T-helper 2 cell treated with Interferon-gamma antibody and Interleukin-4, amounts not matched to agents 100 ng/mL and 5 ng/mL, for 36 hours (primary cell): ENCODE results near the gene SEPTIN5. TPM values are rescaled to one million over a fixed set of nuclear protein-coding genes. Genes with fewer than 3 reads are reported as not detected.

Source experiments
- intact Hi-C: fragments of 100-400 bp; cut with micrococcal nuclease; formaldehyde crosslinking; loops from one replicate; pipeline ENCODE4 v1.15.1; 2023
- total RNA-seq: library from RNA; stranded (reverse); gene quantifications from 2 replicates; pipeline ENCODE4 v1.2.3, GENCODE V29; 2022

The SEPTIN5 gene
- total RNA-seq, 1 donor from 2014 or later, result not detected

DNA sequence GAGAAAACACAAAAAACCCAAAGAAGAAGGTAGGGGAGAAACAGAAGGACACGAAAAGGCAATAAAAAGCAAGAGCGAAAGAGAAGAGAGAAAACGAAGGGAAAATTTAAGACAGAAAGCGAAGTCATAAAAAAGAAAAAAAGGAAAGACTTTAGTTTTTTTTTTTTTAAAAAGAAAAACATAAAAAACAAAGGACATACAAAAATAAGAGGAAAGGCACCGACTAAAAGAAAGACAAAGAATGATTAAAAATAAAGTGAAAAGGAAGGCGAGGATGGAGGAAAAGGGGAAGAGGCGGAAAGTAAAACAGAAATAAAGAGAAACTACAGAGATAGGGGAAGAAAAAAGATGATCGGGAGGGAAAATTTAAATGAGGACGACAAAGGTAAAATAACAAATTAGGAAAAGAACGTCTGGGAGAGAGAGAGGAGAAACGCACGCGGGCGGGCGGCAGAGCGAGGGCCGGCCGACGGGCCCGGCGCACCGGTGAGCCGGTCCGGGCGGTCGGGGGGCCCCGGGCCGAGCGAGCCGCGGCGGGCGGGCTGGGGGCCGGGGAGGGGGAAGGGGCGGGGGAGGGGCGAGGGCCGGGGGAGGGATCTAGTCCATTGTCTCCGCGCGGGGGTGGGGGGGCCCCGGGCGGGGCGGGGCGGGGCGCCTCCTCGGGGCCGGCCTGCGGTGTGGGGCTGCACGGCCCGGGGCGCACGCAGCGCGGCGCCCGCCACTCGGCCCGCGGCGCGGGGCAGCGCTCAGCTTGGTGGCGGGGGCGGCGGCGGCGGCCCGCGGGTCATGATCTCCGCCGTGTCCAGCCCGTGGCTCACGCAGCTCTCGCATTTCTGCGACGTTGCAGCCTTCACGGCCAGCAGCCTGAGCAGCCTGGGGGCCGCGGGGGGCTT lies 46.0 kb downstream of the SEPTIN5 start, which contains the start of gene TBX1:
Gene TBX1, plus strand, starts transcription at position 721 of the 893 bp plus-strand sequence. Its CDS starts 66 bp downstream, at position 787.
- intact Hi-C loops, result no loop called here

DNA sequence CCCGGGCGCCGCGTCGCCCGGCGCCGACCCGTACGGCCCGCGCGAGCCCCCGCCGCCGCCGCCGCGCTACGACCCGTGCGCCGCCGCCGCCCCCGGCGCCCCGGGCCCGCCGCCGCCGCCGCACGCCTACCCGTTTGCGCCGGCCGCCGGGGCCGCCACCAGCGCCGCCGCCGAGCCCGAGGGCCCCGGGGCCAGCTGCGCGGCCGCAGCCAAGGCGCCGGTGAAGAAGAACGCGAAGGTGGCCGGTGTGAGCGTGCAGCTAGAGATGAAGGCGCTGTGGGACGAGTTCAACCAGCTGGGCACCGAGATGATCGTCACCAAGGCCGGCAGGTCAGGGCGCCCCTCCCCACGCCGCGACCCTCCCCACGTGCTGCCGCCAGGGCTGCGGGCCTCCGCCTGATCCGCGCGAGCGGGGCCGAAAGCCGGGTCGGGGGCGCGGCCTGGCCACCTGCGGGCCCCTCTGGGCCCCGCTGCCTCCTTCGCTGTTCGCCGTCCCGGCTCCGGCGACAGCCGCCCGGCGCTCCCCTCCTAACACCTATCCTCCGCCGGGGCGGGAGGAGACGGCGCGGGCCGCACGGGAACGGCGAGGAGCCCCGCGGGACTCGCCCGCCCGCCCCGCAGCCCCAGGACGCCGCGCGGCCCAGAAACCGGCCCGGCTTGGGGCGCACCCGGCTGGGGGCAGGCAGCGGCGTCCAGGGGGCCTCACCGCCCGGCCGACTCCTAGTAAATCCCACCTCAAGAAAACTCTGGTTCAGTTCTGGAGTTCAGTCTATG lies 46.8 kb downstream of the SEPTIN5 start:
- intact Hi-C loops, result no loop called here

DNA sequence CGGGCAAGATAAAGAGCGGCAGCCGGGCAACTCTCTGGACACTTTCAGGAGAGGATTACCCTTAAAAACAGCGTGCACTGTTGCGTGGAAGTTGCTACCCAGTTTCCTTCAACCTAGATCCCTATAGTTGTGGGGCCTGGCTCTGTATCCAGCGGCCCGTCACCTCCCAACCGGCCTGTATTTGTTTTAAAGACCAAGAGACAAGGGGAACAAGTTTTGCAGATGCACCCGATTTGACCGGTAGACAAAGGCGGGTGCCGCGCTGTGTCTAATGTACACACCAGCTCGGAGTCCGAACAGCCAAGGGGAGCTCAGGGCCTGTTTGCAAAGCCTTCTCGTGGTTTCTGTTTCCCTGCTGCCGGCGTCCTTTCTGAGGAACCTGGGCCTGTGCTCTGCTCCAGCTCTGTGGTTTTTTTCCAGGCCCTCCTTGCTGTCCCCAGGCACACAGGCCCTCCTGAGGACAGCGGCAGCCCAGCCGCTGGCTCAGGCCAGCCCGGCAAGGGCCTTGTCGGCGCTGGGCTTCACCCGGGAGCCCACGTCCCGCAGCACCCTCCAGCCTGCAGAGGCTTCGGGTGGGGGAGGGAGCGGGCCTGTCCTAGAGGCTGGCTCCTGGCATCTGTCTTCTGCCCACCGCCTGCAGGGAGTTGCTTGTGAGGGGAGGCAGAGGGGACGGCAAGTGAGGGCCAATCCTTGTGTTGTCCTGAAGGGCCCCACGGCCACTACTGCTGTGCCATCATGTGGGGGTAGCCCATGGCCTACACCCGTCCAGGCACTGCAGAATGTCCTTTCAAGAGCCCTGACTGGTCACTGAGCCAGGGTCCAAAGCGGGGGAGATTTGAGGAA lies 47.6 kb downstream of the SEPTIN5 start:
- intact Hi-C loops, result no loop called here

DNA sequence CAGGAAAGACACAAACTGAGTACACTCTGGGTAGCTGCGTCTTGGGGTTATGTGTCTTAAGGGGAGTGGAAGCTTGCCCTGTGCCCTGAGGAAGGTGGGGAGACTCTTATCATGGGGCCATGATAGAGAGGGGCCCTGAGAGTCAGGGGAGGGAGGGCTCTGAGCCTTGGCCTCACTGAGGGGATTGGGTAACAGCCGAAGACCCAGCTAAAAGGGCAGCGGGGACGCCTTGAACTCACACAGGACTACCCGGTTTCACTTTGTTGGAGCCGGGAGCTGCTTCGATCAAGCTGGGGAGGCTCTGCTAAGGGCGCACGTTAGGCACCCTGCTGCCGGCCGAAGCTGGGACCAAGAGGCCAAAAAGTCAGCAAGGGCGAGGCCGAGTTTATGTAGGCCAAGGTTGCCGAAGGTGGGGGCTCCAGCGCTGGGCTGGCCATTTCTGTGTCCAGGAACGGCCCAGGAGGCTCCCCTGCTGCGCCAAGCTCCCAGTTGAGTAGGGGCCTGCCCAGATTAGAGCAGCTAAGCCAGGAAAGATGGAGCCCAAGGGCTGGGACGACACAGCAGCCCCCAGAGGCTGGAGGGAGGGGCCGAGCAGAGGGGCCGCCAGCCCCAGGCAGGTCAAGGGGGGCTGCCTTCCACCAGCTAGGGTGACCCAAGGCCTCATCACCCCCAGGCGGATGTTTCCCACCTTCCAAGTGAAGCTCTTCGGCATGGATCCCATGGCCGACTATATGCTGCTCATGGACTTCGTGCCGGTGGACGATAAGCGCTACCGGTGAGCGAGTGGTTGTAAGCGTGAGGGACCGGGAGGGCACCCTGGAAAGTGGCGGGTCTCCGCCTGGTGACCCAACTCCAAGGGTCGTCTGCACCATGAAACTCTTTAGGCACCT lies 48.5 kb downstream of the SEPTIN5 start:
- intact Hi-C loops, result no loop called here

DNA sequence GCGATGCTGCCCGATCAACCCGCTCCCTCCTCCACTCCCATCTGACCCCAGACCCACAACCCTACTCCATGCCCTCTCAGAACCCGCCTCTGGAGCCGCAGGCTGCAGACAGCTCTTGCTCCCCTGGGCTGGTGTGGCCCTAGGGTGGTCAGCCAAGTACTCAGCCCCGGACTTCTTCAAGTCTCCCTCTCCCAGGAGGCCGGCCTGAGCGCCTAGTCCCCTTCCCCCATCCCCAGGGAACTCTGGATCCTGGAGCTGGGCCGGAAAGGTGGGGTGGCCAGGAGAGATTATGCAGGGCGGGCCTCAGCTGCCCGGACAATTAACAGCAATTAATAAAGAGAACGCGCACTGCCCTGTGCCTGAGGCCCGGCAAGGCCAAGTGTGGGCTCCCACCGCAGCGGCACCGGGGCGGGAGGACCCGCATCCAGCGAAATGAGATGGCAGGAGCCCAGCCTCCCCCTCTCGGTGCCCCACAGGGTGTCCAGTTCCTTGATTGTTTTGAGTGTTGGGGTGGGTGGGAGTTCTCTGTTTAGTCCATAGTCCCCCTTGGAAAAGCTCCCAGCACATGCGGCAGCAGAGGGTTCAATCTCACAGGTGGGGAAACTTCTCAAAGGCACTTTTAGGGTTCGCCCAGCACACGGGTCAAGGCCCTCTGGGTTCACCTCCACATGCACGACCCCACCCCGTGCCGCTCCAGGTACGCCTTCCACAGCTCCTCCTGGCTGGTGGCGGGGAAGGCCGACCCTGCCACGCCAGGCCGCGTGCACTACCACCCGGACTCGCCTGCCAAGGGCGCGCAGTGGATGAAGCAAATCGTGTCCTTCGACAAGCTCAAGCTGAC lies 49.4 kb downstream of the SEPTIN5 start:
- intact Hi-C loops, result no loop called here

DNA sequence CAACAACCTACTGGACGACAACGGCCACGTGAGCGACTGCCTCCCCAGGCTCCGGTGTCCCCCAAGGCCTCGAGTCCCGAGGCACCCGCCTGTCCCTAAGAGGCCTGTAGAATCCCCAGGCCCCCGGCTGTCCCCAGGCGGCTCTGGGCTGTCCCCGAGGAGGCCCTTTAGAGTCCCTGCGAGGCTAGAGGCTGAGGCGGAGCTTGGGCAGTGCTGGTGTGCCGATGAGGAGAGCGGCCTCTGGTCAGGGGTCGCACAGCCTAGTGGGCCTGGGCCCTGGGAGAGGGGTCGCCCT lies 49.9 kb downstream of the SEPTIN5 start:
- intact Hi-C loops, result no loop called here

DNA sequence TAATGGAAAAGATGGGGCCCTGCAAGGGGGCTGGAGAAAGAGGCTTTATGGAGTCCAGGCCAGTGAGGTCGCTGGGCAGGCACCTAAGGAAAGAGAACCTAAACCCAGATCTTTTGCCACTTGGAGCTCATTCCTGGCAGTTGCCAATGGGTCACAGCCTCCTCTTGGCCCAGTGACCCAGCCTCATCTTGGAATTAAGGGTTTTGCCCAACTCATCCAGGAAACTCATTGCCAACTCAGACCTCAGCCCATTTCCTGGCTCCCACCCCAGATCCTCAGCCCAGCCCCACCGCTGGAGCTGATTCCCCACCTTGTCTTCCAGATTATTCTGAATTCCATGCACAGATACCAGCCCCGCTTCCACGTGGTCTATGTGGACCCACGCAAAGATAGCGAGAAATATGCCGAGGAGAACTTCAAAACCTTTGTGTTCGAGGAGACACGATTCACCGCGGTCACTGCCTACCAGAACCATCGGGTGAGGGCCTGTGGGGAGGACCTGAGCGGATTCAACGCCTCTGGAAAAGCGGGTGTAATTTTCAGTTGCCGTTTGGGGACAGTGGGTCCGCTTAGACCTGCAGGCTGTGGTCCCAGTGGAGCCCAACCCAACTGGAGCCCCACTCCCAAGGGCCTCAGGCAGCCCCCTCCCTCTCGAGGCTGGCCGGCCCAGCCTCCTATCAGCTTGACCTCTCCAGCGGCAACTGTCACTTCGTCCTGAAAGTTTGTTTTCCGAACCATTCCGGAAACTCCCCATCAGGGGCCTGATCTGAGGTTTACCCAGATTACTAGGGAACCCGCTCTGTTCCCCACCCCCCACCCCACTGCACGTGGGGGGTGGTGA lies 50.6 kb downstream of the SEPTIN5 start:
- intact Hi-C loops, result no loop called here

DNA sequence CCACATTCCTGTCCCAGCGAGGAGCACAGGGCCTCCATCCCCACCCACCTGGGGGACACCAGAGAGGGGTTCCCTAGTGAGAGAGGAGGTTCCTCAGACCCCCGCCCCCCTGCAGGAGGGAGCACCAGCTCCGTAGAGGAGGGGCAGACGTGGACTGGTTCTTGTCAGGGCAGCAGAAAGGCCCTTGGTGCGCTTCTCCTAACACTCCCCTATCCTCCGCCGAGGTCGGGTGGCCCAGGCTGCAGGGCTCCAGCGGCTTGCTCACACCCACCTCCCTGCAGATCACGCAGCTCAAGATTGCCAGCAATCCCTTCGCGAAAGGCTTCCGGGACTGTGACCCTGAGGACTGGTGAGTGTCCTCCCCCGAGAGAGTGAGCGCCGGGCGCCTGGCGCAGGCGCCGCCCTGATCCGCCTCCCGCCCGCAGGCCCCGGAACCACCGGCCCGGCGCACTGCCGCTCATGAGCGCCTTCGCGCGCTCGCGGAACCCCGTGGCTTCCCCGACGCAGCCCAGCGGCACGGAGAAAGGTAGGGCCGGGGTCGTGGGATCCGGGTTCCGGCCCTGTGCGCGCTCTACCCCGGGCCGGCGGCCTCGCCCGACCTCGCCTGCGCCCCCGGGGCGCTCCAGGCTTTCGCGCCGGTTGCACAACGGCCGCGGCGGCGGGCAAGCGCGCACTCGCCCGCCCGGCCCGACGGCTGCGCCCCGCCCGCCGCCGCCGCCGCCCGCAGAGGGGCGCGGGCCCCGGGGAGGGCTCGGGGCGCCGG lies 51.4 kb downstream of the SEPTIN5 start:
- intact Hi-C loops, result no loop called here

DNA sequence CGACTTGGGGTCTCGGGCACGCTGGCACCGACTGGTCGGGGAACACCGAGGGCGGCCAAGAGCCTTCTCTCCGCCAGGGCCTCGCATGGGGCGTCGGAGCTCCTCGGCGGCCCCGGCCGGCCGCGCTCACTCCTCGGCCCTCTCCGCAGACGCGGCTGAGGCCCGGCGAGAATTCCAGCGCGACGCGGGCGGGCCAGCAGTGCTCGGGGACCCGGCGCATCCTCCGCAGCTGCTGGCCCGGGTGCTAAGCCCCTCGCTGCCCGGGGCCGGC lies 51.9 kb downstream of the SEPTIN5 start:
- intact Hi-C loops, result no loop called here

DNA sequence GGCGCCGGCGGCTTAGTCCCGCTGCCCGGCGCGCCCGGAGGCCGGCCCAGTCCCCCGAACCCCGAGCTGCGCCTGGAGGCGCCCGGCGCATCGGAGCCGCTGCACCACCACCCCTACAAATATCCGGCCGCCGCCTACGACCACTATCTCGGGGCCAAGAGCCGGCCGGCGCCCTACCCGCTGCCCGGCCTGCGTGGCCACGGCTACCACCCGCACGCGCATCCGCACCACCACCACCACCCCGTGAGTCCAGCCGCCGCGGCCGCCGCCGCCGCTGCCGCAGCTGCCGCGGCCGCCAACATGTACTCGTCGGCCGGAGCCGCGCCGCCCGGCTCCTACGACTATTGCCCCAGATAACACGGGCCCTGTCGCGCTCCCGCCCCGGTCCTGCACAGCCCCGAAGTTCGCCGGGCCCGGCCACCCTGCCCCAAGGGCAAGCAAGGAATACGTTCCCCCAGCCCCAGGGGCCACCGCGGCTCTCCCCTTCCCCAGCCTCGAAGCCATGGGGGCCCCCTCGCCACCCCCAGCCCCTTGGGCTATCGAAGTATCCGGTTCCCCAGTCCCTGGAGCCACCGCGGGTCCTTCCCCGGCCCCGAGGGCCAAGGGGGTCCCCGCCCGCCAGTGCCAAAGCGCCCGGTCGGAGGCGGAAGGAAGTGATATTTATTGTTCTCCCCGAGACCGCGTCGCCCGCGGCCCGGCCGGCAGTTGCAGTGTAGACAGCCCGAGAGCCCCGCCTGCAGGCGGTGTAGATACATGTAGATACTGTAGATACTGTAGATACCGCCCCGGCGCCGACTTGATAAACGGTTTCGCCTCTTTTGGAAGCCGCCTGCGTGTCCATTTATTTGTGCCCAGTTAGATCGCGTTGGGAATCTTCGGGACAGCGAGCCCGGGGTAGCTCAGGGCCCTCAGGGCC lies 52.5 kb downstream of the SEPTIN5 start:
- intact Hi-C loops, result no loop called here

DNA sequence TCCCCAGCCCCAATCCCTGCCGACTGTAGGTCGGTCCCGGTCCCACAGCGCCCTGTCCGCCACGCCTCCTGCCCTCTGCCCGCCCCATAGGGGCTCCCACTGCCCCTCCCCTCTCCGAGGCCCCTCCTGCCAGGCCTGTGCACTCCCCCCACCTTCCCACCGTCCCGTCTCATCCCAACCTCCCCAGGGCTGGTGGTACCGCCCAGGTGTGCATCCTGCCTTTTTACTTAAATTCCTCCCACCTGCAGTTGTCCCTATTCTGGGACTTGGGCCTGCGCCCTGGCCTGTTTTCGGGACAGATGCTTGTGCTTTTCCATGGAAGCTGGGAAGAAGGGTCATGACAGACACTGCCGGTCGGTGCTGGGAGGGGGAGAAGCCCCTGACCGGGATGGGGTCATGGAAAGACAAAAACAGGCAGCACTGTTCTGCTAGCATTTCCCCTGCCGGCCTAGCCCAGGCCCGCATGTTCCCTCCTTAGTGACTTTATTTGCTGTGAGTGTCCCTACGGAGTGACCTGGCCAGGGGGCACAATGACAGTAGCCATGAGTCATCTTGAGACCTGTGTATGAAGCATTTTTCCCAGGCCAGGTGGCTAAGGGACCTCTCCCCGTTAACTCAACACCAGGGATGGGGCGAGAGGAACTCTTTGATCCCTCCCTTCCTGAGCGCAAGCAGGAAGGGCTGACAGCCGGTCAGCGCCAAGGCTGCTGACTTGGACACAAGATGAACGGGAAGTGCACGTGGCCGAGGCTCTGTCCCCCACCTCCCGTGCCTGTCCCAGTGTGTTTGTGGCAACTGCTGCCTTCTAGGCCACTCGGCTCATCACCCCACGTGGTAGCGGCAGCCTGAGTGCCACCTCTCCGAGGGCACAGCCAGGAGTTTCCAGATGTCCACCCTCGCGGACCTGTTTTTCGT lies 53.4 kb downstream of the SEPTIN5 start:
- intact Hi-C loops, result no loop called here

DNA sequence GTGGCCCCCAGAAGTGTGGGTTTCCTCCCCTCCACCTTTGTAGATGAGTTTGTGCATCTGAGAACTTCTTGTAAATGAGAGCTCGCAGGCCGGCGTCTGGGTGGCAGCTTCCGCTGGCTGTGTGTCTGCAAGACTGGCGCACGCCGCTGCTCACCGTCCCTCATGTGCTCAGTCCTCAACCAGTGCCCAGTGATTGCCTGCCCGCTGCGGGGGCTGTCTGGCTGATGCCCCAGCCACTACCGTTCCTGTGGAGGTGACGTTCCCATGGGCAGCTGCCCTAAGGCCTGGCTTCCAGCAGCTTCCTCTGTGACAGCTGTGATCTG lies 55.1 kb downstream of the SEPTIN5 start:
- intact Hi-C loops, result no loop called here

DNA sequence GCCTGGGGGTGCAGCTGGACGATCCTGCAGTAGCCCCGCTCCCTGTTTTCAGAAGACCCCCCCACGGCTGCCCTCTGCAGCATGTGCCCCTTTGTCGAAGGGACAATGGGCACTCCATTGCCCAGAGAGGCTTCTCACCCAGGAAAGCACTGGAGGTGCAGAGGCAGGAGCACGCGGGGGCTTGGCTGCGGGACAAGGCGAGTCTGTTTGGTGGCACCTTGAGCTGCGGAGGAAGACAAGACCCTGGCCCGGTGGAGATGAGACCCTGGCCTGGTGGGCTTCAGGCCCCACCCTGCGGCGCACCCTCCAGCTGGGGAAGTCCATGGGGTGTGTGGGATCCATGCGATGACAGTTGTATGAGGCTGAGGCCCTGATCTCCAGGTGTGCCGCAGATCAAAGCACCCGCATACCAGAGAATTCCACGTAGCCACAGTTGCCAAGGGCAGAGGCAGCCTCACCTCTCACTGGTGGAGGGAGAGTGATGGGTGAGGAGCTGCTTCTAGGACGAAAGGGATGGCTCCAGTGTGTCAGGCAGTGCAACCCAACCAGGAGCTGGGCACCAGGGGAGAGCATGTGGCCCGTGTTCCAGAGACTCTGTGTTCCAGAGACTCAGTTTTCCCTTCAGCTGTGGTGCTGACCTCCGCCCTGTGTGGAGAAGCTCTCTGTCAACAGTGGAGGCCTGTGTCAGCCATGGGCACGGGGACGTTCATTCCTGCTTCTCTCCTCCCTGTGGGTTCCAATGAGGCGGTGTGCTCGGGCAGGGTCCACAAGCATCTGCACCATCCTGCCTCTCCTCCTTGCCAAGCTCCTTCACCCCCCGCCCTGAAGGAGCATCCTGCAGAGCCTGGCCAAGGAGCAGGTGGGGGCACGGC lies 56.3 kb downstream of the SEPTIN5 start:
- intact Hi-C loops, result no loop called here

DNA sequence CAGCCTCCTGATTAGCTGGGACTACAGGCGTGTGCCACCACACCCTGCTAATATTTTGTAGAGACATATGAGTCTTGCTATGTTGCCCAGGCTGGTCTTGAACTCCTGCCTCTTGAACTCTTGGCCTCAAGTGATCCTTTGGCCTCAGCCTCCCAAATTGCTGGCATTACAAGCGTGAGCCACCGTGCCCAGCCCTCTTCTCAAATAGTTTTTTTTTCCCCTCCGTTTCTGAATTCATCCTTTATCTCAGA lies 58.0 kb downstream of the SEPTIN5 start:
- intact Hi-C loops, result no loop called here
